H54 (cell line): ENCODE measurements around the gene PGGHG.
"Not testable (repeated sequence)": the region's sequence is repeated elsewhere in the genome, so short reads cannot be mapped to it uniquely, and the experiment has no call there.

Source experiments
- DNase-seq: peaks from one replicate; pipeline ENCODE4 v3.0.0; 2011; ENCODE audit warnings: low spot score, mixed read lengths; ENCODE audit not compliant: insufficient read length
- FAIRE-seq: peaks from 3 replicates; lab custom pipeline; 2011; peaks lifted over from hg19 to GRCh38; lab: Jason Lieb, UNC
- POLR2A ChIP-seq: IDR thresholded peaks from 2 replicates; pipeline ENCODE4 v1.6.1; 2011; ENCODE audit warnings: low read depth, mild to moderate bottlenecking, low read length

PGGHG gene

DNA sequence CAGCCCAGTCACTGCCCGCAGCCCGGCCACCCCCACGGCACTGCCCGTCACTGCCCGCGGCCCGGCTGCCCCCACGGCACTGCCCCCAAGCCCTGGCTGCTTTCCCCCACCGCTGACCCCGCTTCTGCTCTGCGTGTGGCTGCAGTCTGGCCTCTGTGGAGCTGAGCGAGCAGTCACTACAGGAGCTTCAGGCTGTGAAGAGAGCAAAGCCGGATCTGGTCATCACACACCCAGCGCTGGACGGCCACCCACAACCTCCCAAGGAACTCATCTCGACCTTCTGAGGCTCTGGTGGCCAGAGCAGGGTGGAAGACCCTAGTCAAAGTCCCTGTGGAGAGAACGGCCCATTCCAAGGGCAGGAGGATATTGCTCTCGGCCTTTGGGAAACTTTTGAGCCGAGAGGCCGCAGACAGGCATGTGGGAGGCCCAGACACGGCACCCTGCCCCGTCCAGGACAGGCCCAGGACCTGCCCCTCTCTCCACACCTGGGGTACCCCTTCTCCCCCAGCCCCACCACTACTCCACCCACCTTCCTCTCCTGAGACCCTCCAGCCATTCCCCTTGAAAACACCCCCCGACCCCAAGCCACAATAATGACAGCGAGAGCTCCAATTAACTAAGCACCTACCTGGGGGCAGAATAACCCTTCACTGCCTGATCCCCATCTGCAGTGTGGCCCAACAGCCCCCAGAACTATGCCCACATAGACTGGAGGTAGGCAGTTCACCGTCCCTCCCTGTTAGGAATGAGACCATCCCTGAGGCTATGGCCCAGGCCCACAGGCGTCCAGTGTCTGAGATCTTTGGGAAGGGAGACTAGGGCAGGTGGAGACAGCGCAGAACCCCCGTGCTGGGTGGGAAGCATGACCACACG lies 3.7 kb upstream of the PGGHG start:
- TF ChIP-seq POLR2A, result no peak
- FAIRE-seq (no peak), DNase-seq (no peak)

DNA sequence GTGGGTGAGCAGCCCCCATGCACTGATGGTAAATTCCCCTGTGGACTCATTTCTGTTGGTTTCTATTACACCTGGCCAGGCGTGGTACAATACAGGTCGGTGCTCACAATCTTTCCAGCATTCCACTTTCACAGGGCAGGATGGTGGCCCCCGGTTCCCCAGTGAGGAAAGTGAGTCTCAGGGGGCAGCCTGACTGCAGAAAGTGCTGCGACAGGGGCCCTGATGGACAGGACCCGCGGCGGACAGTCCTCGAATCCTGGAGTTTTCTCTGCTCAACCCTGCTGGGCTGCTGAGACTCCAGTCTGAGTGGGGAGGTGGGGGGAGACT lies 3.1 kb upstream of the PGGHG start:
- FAIRE-seq, result no peak
- DNase-seq, result no peak
- TF ChIP-seq POLR2A, result no peak

DNA sequence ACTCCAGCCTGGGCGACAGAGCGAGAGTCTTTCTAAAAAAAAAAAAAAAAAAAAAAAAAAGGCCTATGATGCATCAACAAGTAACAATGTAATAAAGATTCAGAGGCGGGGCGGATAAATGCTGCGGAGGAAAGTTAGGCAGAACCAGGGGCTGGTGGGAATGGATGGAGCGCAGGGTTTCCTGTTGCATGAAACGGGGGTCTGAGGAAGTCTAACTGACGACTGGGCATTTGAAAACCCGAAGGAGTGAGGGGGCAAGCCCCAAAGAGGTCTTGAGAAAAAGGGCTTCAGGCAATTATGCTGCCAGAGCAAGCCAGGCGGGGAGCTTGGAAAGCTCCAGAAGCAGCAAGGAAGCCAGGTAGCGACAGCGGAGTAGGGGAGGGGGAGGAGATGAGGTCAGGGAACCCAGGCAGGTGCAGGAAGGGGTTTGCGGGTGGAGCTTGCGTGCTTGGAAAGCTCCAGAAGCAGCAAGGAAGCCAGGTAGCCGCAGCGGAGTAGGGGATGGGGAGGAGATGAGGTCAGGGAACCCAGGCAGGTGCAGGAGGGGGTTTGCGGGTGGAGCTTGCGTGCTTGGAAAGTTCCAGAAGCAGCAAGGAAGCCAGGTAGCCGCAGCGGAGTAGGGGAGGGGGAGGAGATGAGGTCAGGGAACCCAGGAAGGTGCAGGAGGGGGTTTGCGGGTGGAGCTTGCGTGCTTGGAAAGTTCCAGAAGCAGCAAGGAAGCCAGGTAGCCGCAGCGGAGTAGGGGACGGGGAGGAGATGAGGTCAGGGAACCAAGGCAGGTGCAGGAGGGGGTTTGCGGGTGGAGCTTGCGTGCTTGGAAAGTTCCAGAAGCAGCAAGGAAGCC lies 1.7 kb upstream of the PGGHG start:
- FAIRE-seq, DNase-seq: not testable (repeated sequence)

DNA sequence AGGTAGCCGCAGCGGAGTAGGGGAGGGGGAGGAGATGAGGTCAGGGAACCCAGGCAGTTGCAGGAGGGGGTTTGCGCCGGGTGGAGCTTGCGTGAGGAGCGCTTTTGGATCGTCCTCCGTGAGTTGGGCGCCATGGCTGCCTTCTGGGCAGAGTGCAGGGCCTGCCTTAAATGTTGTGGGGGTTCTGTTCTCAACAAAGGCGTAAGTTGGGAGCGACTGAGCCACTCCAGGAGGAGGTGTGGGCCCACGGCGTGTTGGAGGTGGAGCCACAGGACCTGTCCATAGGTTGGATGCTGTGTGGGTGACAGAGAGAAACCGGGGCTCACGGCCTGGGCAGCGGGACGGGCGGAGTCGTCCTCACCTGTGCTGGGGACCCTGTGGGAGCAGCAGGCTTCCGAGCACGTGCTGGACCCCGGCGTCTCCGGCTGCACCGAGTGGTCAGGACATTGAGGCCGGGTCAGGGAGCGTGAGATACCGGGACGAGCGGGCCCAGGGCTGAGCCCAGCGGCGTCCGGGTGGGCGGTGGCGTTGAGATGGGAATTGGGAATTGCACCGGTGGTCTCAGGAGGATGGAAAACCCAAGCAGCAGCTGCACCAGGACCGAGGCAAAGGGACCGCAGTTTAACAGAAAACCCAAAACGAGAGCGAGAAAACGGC lies 977 bp upstream of the PGGHG start:
- FAIRE-seq, result no peak
- DNase-seq, result no peak
- no peak for TF ChIP-seq POLR2A

DNA sequence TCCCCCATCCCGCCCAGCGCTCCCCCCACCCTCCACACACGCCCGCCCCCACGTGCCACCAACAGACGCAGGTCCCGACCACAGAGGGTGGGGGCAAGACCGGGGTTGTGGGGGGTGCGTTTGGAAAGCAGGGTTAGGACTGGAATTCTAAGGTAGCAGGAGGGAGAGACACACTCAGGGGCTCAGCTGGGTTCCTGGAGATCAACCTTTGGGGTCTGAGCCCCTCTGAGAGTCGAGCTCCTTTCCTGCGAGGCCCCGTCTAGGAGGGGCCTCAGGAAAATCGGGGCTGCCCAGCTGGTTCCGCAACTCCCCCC lies 429 bp downstream of the PGGHG start:
- no peak for FAIRE-seq
- DNase-seq, result no peak

DNA sequence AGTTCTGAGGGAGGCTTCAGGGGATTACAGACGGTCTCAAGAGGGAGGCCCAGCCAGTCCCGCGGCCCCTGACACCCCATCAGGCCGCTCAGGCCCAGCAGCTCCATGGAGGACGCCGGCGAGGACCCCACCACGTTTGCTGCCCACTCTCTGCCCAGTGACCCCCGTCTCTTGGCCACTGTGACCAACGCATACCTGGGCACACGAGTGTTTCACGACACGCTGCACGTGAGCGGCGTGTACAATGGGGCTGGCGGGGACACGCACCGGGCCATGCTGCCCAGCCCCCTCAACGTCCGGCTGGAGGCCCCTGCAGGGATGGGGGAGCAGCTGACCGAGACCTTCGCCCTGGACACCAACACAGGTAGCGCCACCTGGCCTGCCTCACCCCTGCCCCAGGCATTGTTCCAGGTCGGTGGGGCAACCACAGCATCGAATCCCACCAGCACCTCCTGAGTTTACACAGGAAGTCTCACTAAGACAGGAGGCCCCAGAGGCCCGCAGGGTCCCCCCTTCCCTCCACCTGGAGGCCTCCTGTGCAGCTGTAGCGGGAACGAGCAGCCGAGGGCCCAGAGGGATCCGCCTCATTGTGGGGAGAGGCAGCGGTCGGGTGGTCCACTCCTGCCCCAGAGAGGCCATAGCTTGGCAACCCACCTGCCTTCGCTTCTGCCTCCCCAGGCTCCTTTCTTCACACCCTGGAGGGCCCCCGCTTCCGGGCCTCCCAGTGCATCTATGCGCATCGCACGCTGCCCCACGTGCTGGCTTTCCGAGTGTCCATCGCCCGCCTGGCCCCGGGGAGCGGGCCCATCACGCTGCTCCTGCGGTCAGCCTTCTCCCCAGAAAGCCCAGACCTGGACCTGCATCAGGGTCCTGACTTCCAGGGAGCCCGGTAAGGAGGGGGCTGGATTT lies 1.0 kb downstream of the PGGHG start:
- DNase-seq, result no peak
- FAIRE-seq, result no peak
- TF ChIP-seq POLR2A, result no peak

More for the DNA sequence above, 429 bp downstream of the PGGHG start:
- no peak for TF ChIP-seq POLR2A

DNA sequence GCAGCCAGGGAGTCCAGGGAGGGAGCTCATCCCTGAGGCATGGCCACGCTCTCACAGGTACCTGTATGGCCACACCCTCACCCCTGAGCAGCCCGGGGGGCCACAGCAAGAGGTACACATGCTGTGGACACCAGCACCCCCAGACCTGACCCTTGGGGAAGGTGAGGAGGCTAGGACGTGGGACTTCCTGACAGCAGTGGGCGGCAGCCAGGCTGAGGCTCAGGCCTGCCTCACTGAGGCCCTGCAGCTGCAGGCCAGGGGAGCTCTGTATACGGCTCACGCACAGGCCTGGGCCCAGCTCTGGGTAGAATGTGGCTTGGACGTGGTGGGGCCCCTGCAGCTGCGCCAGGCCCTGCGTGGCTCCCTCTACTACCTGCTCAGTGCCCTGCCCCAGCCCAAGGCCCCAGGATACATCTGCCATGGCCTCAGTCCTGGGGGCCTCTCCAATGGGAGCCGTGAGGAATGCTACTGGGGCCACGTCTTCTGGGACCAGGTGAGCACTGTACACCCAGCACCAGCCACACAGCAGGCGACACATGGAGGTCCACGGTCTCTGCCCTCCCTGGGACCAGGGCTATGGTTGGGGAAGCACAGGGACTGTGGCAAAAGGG lies 1.8 kb downstream of the PGGHG start:
- FAIRE-seq (no peak), DNase-seq (no peak)
- TF ChIP-seq POLR2A, result no peak

DNA sequence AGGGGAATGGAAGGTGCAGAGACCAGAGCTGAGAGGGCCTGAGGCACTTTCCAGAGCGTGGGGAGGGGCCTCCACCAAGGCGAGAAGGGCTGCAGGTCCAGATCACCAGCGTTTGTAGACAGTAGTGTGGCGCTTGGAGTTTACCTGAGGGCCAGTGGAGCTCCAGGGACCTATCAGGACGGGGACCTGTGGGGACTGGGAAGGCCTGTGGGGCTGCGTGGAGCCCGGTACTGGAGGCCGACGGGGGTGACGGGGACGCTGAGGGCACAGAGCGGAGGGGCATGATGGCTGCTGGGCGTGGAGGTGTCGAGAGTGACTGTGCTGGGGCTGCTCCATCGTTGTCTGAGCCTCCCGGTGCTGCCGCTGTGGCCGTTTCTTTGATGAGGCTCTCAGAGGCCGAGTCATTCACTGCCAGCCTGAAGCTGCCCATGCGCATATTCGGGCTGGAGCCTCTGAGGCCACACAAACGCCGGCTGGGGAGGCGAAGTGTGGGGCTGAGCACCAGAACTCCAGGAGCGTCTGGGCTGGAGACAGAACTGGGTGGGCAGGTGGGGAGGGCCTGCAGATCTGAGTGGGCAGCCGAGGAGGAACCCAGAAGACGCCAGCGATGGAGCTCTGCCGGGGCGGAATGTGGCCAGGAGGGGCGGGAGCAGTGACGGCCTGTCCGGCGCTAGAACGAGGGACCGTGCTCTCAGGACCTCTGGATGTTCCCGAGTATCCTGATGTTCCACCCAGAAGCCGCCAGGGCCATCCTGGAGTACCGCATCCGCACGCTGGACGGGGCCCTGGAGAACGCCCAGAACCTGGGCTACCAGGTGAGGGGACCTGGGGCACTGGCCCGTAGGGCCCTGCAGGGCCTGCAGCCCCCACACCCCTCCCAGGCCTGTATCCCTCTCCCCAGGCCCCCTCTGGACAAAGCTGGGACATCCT lies 2.6 kb downstream of the PGGHG start:
- no peak for TF ChIP-seq POLR2A
- no peak for FAIRE-seq
- DNase-seq, result no peak

DNA sequence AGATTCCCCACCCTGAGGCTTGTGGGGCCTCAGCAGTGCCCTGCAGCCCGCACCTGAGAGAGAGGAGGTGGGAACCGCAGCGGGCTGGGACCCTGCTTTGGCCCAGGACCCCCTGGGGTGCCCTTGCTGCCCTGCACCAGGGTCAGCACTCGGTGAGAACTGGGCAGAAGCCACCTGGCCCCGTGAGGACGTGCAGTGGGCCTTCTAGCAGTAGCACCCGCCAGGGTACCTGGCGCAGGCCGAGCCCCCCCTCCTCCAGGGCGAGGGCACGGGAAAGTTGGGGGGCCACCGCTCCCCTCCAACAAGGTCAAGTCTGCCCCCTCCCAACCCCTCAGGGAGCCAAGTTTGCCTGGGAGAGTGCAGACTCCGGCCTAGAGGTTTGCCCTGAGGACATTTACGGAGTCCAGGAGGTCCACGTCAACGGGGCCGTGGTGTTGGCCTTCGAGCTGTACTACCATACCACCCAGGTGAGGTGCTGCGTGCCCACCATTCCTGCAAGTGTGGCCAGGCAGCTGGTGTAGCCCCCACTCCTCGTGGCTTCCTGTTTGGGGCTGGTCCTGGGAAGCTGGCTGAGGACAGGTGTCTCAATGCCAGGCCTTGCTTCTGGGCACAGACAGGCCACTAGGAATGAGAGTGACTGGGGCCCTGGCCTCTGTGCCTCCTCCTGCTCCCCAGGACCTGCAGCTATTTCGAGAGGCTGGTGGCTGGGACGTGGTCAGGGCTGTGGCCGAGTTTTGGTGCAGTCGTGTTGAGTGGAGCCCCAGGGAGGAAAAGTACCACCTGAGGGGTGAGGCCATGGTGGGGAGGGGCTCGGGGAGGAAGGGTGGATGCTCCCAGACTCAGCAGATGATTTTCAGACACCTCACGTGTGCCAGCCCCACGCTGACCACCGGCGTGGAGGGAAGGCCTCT lies 3.5 kb downstream of the PGGHG start:
- DNase-seq (no peak), FAIRE-seq (no peak)

DNA sequence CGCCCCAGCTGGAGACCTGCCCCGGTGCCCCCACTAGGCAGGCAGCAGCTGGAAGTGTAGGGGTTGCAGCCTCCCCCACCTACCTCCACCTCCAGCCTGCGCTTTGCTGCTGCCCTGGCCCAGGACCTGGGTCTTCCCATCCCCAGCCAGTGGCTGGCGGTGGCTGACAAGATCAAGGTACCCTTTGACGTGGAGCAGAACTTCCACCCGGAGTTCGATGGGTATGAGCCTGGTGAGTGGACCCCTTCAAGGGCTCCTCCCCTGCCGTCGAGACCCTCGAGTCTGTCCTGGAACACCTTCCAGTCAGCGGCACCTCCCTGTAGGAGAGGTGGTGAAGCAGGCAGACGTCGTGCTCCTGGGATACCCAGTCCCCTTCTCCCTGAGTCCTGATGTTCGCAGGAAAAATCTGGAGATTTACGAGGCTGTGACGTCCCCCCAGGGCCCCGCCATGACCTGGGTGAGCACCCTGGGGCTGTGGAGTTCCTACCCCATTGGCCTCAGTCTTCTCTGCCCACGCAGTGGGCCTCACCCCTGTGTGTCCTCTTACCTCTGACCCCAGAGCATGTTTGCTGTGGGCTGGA lies 4.4 kb downstream of the PGGHG start:
- no peak for DNase-seq
- FAIRE-seq, result no peak
- TF ChIP-seq POLR2A, result no peak

More for the DNA sequence above, 3.5 kb downstream of the PGGHG start:
- no peak for TF ChIP-seq POLR2A
